Kidney (tissue), 14 donors: Measurements from ENCODE around the gene PTH1R. TPM values are rescaled to one million over a fixed set of nuclear protein-coding genes. Genes with fewer than 3 reads are reported as not detected.

Experiments used
- DNase-seq, 5 donors: peaks; one replicate each; pipeline ENCODE4 v3.0.0-alpha.2; 2013 to 2020
- FAIRE-seq: peaks from 2 replicates; lab custom pipeline; 2012; peaks lifted over from hg19 to GRCh38; lab: Jason Lieb, UNC
- H3K27ac ChIP-seq, 2 donors: one replicate each; pipeline ENCODE4 v1.7.0; 2013; ENCODE audit warnings: low read depth in 2 of 2, low read length in 2 of 2, inconsistent platforms in 1 of 2
- H3K27me3 ChIP-seq: one replicate; pipeline ENCODE4 v1.7.1; 2013; ENCODE audit warnings: low read length, inconsistent platforms; ENCODE audit not compliant: control insufficient read depth, insufficient read depth
- H3K36me3 ChIP-seq, 3 donors: one replicate each; pipeline versions ENCODE4 v1.7.0 to v1.7.1; 2013; ENCODE audit warnings: low read length in 3 of 3, control low read depth in 1 of 3, inconsistent platforms in 1 of 3; ENCODE audit not compliant: insufficient read depth in 3 of 3, control insufficient read depth in 2 of 3
- H3K4me1 ChIP-seq, 3 donors: one replicate each; pipeline versions ENCODE4 v1.7.0 to v1.7.1; 2013; ENCODE audit warnings: low read length in 3 of 3, inconsistent platforms in 1 of 3, low read depth in 1 of 3; ENCODE audit not compliant: control insufficient read depth in 2 of 3, insufficient read depth in 2 of 3
- H3K4me3 ChIP-seq, 3 donors: one replicate each; pipeline versions ENCODE4 v1.7.0 to v1.8.1; 2013; ENCODE audit warnings: low read length in 3 of 3, control low read depth in 1 of 3, inconsistent platforms in 1 of 3
- H3K9ac ChIP-seq, 3 donors: one replicate each; pipeline versions ENCODE4 v1.7.0 to v1.7.1; 2013; ENCODE audit warnings: low read length in 3 of 3, control low read depth in 1 of 3, inconsistent platforms in 1 of 3
- H3K9me3 ChIP-seq, 3 donors: one replicate each; pipeline versions ENCODE4 v1.7.0 to v1.7.1; 2013; ENCODE audit warnings: low read length in 3 of 3, control low read depth in 1 of 3, inconsistent platforms in 1 of 3; ENCODE audit not compliant: control insufficient read depth in 2 of 3, insufficient read depth in 1 of 3
- CTCF ChIP-seq: IDR thresholded peaks from 3 replicates; pipeline ENCODE4 v1.5.1; 2012; ENCODE audit warnings: mild to moderate bottlenecking, moderate library complexity, borderline replicate concordance; ENCODE audit not compliant: insufficient read depth; ENCODE audit errors: extremely low read depth
- intact Hi-C: fragments of 100-400 bp; cut with DNase I; formaldehyde crosslinking; loops from one replicate; pipeline ENCODE4 v1.11.1; 2022
- polyA plus RNA-seq: library from polyadenylated mRNA; stranded (reverse); fragments of 350-450 nt; fragmentation: Illumina TruSeq; extraction: RNeasy Lipid Tissue Mini Kit (QIAGEN cat#74804); gene quantifications from one replicate; pipeline ENCODE4 v1.2.3, GENCODE V29; 2014; ENCODE audit warnings: low read depth, low replicate concordance; ENCODE audit not compliant: insufficient read depth
- total RNA-seq: library from RNA; stranded (reverse); fragmentation: NEBNext Ultra II Directional; extraction: Animal tissue kit (Norgen Biotek cat#: 25700); gene quantifications from one replicate; pipeline ENCODE4 v1.2.1, GENCODE V29; 2021
- donor health status: control.
- donor health status: control.
- donor health status: control.
- donor health status: control.
- donor health status: control.
- donor health status: DM: yes; HTN: yes; CAD: no.
- donor health status: Normal renal cell carcinoma (clear cell type).

PTH1R gene
- total and polyA plus RNA-seq, 2 donors from 2014 or later: 286 to 1,885 TPM

- Histone ChIP-seq H3K27ac (peak overlapping the region in 1 of 2 donors; percentile 14), H3K4me1 (peaks cover 3 to 41% (median 31%) of the 10 kb centered on the region in 3 donors), H3K4me3 (no peak overlapping the region), H3K9me3 (no peaks in the 10 kb centered on the region), H3K36me3 (peaks cover 0 to 27% (median 6%) of the 10 kb centered on the region in 3 donors), H3K9ac (no peak overlapping the region), H3K27me3 (no peaks in the 10 kb centered on the region)
- DNase-seq (peak; percentile 63 to 84 (median 74)), FAIRE-seq (no peak)
- TF ChIP-seq CTCF: peak; percentile 75
- intact Hi-C loops: no loop called here
Measured at GRCh38 chr3:46895204-46895660, 17.7 kb downstream of the PTH1R start.

- H3K9me3 ChIP-seq: no peaks in the 10 kb centered on the region
- no peaks in the 10 kb centered on the region for H3K27me3 ChIP-seq
- FAIRE-seq (no peak), DNase-seq (peak in 1 of 5 donors; percentile 56)
- intact Hi-C loops: no loop called here
- no peak overlapping the region for H3K9ac ChIP-seq
- peaks cover 3 to 40% (median 29%) of the 10 kb centered on the region in 3 donors for H3K4me1 ChIP-seq
- peak overlapping the region in 1 of 2 donors; percentile 14 for H3K27ac ChIP-seq
- H3K4me3 ChIP-seq: no peak overlapping the region
- H3K36me3 ChIP-seq: peaks cover 0 to 32% (median 6%) of the 10 kb centered on the region in 3 donors
- TF ChIP-seq CTCF: no peak
Measured at GRCh38 chr3:46895761-46896160, 18.2 kb downstream of the PTH1R start.

- H3K9me3 ChIP-seq: no peaks in the 10 kb centered on the region
- H3K4me3 ChIP-seq: no peak overlapping the region
- peak in 1 of 5 donors; percentile 80 for DNase-seq
- no peak for FAIRE-seq
- intact Hi-C loops: no loop called here
- no peaks in the 10 kb centered on the region for H3K27me3 ChIP-seq
- H3K4me1 ChIP-seq: peaks cover 2 to 34% (median 23%) of the 10 kb centered on the region in 3 donors
- peaks cover 0 to 35% (median 6%) of the 10 kb centered on the region in 3 donors for H3K36me3 ChIP-seq
- TF ChIP-seq CTCF: no peak
- no peak overlapping the region for H3K27ac ChIP-seq
- no peak overlapping the region for H3K9ac ChIP-seq
Measured at GRCh38 chr3:46896386-46896785, 18.9 kb downstream of the PTH1R start.
